Smooth muscle cell (in vitro differentiated cells): ENCODE measurements around the gene TXNRD1. TPM values are rescaled to one million over a fixed set of nuclear protein-coding genes. Genes with fewer than 3 reads are reported as not detected.

Experiments used
- DNase-seq: peaks from one replicate; lab custom pipeline; 2025; ENCODE audit not compliant: unreplicated experiment; lab: John Stamatoyannopoulos, UW
- H2AFZ ChIP-seq: fragments of 200-600 bp; sonication (generic); 2 replicates; pipeline ENCODE4 v1.6.0; 2016; ENCODE audit warnings: antibody characterized with exemption, low read depth, mild to moderate bottlenecking
- H3F3A ChIP-seq: fragments of 200-600 bp; sonication (generic); 2 replicates; pipeline ENCODE4 v1.6.0; 2017; ENCODE audit warnings: antibody characterized with exemption, low read depth
- H3K27ac ChIP-seq: fragments of 200-600 bp; sonication (generic); 2 replicates; pipeline ENCODE4 v1.5.1; 2016; ENCODE audit warnings: low read depth, mild to moderate bottlenecking
- H3K27me3 ChIP-seq: fragments of 200-600 bp; sonication (generic); 2 replicates; pipeline ENCODE4 v1.6.1; 2016; ENCODE audit warnings: low read depth, mild to moderate bottlenecking
- H3K36me3 ChIP-seq: fragments of 200-600 bp; sonication (generic); 2 replicates; pipeline ENCODE4 v1.5.1; 2016; ENCODE audit warnings: low read depth
- H3K4me1 ChIP-seq: fragments of 200-600 bp; sonication (generic); 2 replicates; pipeline ENCODE4 v1.5.1; 2016; ENCODE audit warnings: low read depth
- H3K4me2 ChIP-seq: fragments of 200-600 bp; sonication (generic); 2 replicates; pipeline ENCODE4 v1.6.0; 2016; ENCODE audit warnings: mild to moderate bottlenecking
- H3K4me3 ChIP-seq: fragments of 200-600 bp; sonication (generic); 2 replicates; pipeline ENCODE4 v1.5.1; 2016; ENCODE audit warnings: mild to moderate bottlenecking
- H3K79me2 ChIP-seq: fragments of 200-600 bp; sonication (generic); 2 replicates; pipeline ENCODE4 v1.6.0; 2016; ENCODE audit warnings: low read depth, mild to moderate bottlenecking
- H3K9ac ChIP-seq: fragments of 200-600 bp; sonication (generic); 2 replicates; pipeline ENCODE4 v1.6.0; 2016; ENCODE audit warnings: low read depth
- H3K9me3 ChIP-seq: fragments of 200-600 bp; sonication (generic); replicated peaks from 2 replicates; pipeline ENCODE4 v1.5.1; 2016; ENCODE audit warnings: low read depth
- H4K20me1 ChIP-seq: fragments of 200-600 bp; sonication (generic); 2 replicates; pipeline ENCODE4 v1.6.0; 2016; ENCODE audit warnings: low read depth
- WGBS: methylation state at CpG from one replicate; pipeline ENCODE4 v1.1.7; 2016; ENCODE audit warnings: low lambda C conversion rate; 5-methylcytosine and 5-hydroxymethylcytosine counted together
- polyA plus RNA-seq: library from polyadenylated mRNA; unstranded; fragments of >200 nt; fragmentation: Nextera tagmentation; extraction: Ambion mirVana; gene quantifications from 2 replicates; pipeline ENCODE4 v1.2.1, GENCODE V29; 2016
- total RNA-seq: library from RNA; depleted of rRNA; stranded (reverse); fragments of >200 nt; gene quantifications from 2 replicates; pipeline ENCODE4 v1.2.3, GENCODE V29; 2014
- TF ChIP-seq, protein P1 (sequence below): fragments of 200-600 bp; sonication (generic); IDR thresholded peaks from 2 replicates; pipeline ENCODE4 v1.5.1; 2017; ENCODE audit warnings: borderline replicate concordance, mild to moderate bottlenecking, antibody characterized with exemption; ENCODE audit not compliant: insufficient read depth, poor library complexity, severe bottlenecking

Gene TXNRD1
- total and polyA plus RNA-seq, 2 experiments from 2014 or later = 31.1 to 61.7 TPM

DNA sequence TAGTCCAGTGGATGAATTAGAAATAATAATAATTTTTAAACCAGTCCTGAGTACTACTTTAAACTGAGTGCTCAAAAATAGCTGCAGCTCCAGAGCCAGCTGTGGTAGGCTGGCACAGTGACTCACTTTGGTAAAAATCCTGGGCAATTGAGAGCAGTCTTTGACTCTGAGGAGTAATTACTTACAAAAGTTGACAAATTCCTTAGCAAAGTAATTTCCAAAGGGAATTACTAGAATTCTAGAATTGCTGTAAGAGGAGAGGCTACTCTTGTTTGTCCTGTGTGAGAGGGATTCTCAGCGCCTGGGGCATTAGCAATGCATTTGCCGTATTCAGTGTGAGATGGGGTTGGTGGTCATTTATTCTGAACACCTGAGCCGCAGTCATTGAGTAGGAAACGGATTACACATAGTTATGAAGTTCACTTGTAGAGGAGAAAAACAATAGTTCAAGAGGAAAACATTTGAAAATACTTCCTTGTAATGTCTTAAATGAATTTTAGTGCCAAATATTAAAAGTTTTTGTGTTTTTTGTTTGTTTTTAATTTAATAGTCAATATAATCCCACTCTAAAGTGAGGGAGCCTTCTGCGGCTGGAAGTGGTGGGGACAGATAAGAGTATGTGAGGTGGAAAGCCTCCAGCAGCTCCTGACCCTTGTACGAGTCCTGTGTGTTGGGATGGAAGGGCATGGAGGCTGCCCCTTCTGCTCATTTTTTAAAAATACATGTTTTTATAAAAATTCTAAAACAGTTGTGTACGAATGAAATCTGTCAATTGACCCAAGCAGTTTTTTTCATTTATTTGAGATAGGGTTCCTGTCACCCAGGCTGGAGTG lies 129.9 kb downstream of the TXNRD1 start:
- 90% methylated on average over 7 of the region's 7 CpGs for WGBS
- no peak overlapping the region for H3K27ac ChIP-seq
- no peaks in the 10 kb centered on the region for H3K9me3 ChIP-seq
- no peak overlapping the region for H3K4me2 ChIP-seq
- H3K27me3 ChIP-seq = no peaks in the 10 kb centered on the region
- H3K4me1 ChIP-seq = no peaks in the 10 kb centered on the region
- H3F3A ChIP-seq = no peaks in the 10 kb centered on the region
- H4K20me1 ChIP-seq = peaks cover 8% of the 10 kb centered on the region
- DNase-seq = no peak
- no peak overlapping the region for H3K4me3 ChIP-seq
- no peak overlapping the region for H2AFZ ChIP-seq
- H3K36me3 ChIP-seq = no peaks in the 10 kb centered on the region
- no peaks in the 10 kb centered on the region for H3K79me2 ChIP-seq
- no peak overlapping the region for H3K9ac ChIP-seq
- TF ChIP-seq, protein P1, sequence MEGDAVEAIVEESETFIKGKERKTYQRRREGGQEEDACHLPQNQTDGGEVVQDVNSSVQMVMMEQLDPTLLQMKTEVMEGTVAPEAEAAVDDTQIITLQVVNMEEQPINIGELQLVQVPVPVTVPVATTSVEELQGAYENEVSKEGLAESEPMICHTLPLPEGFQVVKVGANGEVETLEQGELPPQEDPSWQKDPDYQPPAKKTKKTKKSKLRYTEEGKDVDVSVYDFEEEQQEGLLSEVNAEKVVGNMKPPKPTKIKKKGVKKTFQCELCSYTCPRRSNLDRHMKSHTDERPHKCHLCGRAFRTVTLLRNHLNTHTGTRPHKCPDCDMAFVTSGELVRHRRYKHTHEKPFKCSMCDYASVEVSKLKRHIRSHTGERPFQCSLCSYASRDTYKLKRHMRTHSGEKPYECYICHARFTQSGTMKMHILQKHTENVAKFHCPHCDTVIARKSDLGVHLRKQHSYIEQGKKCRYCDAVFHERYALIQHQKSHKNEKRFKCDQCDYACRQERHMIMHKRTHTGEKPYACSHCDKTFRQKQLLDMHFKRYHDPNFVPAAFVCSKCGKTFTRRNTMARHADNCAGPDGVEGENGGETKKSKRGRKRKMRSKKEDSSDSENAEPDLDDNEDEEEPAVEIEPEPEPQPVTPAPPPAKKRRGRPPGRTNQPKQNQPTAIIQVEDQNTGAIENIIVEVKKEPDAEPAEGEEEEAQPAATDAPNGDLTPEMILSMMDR = no peak

DNA sequence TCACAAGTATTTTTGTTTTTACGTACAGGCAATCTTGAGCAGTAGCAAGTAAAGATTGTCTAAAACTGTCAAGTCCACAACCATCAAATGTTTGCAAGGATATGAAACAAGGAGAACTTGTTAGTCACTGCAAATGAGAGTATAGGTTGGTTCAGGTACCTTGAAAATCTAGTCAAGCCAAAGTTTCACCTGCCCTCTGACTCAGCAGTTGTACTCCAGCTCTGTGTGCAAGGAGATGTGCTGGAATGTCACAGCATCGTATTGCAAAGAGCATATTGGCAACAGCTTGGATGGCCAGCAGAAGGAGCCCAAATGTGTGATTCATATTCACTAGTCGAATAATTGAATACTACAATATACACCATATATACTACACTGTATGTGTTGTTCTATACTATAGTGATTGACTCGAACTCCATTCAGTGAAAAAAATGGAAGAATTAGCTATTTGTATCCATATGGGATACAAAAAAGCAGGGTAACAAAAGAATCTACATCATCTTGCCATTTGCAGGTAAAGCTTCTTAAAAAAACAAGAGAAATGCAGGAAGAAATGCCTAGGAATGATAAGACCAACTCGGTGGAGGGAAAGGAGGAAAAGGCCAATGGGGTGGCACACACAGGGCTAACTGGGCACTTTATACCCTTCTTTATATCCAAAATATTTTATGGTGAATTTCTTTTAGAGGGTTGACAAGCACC lies 131.9 kb downstream of the TXNRD1 start:
- Histone ChIP-seq H3K4me1 (no peaks in the 10 kb centered on the region), H3K9me3 (no peaks in the 10 kb centered on the region), H3K4me2 (no peak overlapping the region), H3F3A (no peaks in the 10 kb centered on the region), H3K36me3 (peaks cover 5% of the 10 kb centered on the region), H3K4me3 (no peak overlapping the region), H3K27me3 (no peaks in the 10 kb centered on the region), H2AFZ (no peak overlapping the region), H3K79me2 (no peaks in the 10 kb centered on the region), H3K9ac (no peak overlapping the region), H4K20me1 (peaks cover 8% of the 10 kb centered on the region), H3K27ac (no peak overlapping the region)
- TF ChIP-seq, protein P1 = no peak
- 89% methylated on average over 5 of the region's 5 CpGs for WGBS
- DNase-seq = no peak

DNA sequence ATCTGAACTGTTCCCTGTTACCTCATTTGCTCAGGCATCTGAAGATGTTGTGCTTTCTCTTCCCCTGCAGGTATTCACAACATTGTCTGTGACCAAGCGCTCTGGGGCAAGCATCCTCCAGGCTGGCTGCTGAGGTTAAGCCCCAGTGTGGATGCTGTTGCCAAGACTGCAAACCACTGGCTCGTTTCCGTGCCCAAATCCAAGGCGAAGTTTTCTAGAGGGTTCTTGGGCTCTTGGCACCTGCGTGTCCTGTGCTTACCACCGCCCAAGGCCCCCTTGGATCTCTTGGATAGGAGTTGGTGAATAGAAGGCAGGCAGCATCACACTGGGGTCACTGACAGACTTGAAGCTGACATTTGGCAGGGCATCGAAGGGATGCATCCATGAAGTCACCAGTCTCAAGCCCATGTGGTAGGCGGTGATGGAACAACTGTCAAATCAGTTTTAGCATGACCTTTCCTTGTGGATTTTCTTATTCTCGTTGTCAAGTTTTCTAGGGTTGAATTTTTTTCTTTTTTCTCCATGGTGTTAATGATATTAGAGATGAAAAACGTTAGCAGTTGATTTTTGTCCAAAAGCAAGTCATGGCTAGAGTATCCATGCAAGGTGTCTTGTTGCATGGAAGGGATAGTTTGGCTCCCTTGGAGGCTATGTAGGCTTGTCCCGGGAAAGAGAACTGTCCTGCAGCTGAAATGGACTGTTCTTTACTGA lies 132.9 kb downstream of the TXNRD1 start:
- no peaks in the 10 kb centered on the region for H3K9me3 ChIP-seq
- H2AFZ ChIP-seq = no peak overlapping the region
- H3F3A ChIP-seq = no peaks in the 10 kb centered on the region
- no peak for DNase-seq
- no peak overlapping the region for H3K4me3 ChIP-seq
- H3K4me1 ChIP-seq = no peaks in the 10 kb centered on the region
- TF ChIP-seq, protein P1 = no peak
- H3K36me3 ChIP-seq = peaks cover 5% of the 10 kb centered on the region
- 97% methylated on average over 11 of the region's 11 CpGs for WGBS
- H3K9ac ChIP-seq = no peak overlapping the region
- H4K20me1 ChIP-seq = peaks cover 8% of the 10 kb centered on the region
- no peak overlapping the region for H3K27ac ChIP-seq
- no peak overlapping the region for H3K4me2 ChIP-seq
- H3K79me2 ChIP-seq = no peaks in the 10 kb centered on the region
- no peaks in the 10 kb centered on the region for H3K27me3 ChIP-seq
